GM18907 (cell line): Measurements from ENCODE around the gene TMEM107.

Experiments used
- ATAC-seq: cut with Tn5 transposase; IDR thresholded peaks from one replicate; pipeline ENCODE4 v1.9.1; 2021; ENCODE audit warnings: mild to moderate bottlenecking, moderate library complexity; ENCODE audit not compliant: unreplicated experiment

The TMEM107 gene

DNA sequence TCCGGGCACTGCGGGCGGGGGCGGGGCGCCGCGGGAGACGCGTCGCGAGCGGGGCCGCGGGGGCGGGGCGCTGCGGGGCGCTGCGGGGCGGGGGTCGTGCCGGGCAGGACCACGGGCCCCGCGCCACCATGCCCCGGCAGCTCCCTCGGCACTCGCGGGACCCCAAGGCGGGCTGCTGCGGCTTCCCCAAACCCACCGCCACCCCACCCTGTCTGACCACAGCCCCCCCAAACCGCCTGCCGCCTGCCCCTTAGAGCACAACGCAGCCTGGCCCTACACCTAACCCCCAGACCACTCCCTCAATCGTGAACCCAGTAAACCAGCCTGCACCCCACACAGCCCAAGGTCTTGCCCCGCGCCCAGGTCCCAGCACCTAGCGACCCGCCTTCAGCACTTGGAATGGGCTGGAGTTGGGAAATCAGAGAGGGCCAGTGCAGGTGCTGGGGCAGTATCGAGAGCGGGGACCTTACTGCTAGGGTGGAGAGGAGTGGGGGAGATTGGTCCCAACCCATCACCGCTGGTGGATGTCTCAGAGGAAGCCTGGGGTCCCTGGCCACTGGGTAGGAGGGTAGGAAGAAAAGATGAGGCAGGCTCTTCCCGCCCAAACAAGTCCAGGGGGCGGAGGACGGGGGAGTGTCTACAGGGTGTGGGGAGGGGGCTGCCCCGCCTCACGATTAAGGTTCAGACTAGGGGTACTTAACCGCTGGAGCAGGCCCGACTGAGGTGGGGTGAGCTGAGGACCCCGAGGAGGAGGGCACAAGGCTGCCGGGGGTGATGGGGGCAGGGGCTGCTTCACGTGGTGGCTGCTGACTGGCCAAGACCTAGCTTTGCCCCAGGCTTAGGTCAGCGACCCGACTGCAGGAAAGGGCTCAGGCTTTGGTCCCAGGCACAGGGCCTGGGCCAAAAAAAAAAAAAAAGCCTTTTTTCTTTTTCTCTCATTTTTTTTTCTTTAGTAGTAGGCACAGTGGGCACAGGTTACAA lies 12.9 kb downstream of the TMEM107 start:
- ATAC-seq: no peak

GRCh38 chr17:8162233-8162996 lies 13.8 kb downstream of the TMEM107 start, which contains the start of gene VAMP2:
VAMP2 (minus strand) TSS chr17:8162948; CDS start chr17:8162879, 69 bp downstream.
- peak; percentile 50 for ATAC-seq

DNA sequence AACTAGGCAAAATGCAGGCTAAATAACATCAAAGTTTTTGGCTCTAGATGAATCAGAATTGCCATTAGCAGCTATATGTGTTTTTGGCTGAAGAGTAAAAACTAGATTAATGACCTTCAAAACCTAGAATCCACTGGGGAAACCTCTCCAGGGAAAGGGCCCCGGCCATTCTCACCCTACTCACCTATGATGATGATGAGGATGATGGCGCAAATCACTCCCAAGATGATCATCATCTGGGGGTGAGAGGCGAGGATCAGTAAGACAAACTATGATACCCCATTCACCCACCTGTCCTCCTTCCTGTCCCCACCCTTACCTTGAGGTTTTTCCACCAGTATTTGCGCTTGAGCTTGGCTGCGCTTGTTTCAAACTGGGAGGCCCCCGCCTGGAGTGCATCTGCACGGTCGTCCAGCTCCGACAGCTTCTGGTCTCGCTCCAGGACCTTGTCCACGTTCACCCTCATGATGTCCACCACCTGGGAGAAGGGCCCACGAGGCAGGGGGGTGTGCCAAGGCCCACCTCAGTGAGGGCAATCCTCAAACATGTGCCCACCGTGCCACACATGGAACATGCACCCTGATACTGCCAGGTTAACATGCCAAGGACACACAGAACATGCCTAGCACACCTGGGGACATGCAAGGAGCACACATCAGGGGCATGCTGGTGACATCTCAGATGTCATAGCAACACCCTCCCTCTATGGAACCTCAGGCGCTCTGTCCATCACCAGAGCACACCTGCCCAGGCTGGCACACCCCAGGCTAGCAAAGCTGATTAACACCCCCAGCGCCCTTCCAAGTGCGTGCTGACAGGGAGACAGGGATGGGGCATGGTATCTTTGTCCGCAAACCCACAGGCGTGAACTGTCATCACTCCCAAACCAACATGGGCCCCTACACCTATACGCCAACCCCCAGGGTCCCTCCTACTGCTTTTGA lies 14.6 kb downstream of the TMEM107 start:
- no peak for ATAC-seq

GRCh38 chr17:8160741-8161221 lies 15.4 kb downstream of the TMEM107 start:
- no peak for ATAC-seq

- no peak for ATAC-seq
Observed at GRCh38 chr17:8160224-8160577, 16.0 kb downstream of the TMEM107 start.

DNA sequence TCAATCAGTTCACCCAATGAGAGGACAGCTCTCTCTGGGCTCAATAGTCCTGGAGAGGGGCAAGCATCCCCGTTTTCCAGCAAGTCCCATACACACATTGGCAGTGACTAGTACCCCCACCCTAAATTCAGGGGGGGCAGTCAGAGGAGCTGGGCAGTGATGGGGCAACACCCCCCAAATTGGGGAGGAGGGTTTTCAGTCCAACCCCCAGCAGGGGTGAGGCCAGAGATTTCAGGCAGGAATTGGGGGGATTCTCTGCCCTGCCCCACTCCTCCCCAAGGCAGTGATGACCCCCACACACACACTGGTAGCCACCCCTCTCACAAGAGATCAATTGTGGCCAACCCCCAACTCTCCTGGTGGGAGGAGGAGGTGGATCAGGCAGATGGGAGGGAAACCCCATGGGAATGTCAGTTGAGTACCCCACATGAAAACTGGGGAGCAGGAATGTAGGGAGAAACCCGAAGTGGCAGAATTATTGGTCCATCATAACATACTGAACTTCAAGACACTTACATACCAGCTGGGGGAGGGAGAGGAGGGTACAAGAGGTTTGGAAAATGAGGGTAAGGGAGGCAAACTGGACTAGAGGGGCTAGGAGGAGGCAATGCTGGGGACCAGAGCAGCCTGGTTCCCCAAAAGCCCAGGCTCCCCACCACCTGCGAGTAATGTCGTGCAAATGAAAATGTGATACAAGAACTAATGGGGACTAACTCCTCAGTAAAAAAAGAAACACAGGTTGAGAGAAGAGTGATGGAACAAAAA lies 16.5 kb downstream of the TMEM107 start:
- ATAC-seq: no peak

DNA sequence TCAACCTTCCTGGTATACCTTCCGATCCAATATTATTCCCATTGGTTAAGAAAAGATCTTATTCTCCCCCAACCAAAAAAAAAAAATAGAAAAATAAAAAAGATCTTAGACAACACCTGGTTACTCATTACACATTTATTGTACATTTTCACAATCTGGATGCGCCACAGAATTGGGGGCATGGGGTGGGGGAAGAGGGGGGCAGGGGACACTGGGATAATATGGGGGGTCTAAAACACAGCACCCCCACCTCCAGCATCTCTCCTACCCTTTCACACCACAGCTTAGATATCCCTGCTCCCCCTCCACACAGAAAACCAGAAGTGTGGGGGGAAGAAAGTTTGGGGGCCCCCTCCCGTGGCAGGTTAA lies 17.2 kb downstream of the TMEM107 start:
- ATAC-seq: no peak

DNA sequence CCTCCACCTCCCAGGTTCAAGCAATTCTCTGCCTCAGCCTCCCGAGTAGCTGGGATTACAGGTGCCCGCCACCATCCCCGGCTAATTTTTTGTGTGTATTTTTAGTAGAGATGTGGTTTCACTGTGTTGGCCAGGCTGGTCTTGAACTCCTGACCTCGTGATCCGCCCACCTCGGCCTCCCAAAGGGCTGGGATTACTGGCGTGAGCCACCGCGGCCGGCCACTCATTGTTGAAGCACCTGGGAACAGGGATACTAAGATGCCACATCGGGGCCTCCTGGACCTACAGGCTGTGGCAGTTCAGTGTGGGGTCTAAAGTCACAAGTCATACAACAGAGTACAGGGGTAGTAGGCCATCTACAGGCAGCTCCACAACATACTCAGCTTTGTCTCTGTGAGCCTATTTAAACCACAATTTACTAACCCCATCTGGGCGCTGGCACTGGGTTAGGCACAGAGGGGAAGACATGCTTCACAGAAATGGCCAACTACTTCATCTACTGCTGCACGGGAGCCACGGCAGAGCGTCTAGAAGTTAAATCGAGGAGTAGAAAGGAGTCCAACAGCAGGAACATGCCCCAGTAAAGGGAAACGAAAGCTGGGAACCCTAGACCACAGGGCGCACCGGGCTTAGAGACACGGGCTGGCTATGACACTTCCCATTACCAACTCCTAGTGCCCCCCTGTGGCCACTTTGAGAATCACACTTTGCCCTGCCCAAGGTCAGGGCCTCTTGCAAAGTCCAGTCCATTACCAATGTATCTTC lies 17.7 kb downstream of the TMEM107 start:
- ATAC-seq: no peak

GRCh38 chr17:8156246-8156992 lies 19.8 kb downstream of the TMEM107 start:
- peak; percentile 80 for ATAC-seq

DNA sequence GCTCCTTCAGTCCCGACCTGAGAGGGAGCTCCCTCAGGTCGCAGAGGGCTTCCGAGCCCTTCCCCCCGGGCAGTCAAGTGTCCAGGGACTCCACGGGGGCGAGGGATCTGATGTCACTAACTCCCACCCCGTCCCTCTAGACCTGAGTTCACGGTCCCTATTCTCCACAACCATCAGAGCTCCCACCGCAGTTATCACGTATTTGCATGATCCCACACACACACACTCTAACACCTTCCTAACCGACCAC lies 20.3 kb downstream of the TMEM107 start:
- ATAC-seq: no peak

- no peak for ATAC-seq
Observed at GRCh38 chr17:8155231-8155995, 20.8 kb downstream of the TMEM107 start.

GRCh38 chr17:8154608-8155155 lies 21.5 kb downstream of the TMEM107 start:
- no peak for ATAC-seq

DNA sequence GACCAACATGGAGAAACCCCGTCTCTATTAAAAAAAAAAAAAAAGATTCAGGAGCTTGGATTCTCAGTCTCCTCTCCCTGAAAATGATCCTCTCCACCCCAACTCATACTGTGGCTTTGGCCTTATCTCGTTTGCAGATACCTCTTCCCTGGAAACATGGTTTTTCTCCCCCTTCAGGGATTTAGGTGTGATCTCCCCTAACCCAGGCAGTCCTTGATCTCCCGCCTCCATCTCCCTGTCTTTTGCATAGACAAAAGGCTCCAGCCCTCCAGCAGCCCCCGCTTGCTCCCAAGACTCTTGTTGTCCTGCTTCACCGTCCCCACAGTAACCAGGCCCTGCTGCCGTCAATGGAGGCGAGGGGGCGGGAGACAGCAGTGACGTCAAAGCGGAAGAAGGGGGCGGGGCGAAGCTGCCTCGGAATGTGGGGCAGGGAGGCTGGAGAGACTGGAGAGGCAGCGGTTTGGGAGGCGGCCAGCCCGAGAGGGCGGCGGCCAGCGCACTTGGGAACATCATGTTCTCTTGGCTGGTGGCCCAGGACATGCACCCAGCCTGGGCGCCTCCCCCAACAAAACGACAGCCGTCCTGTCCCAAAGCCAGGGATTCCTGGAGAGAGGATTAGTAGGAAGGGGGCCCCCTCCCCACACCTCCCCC lies 22.1 kb downstream of the TMEM107 start:
- ATAC-seq: no peak

DNA sequence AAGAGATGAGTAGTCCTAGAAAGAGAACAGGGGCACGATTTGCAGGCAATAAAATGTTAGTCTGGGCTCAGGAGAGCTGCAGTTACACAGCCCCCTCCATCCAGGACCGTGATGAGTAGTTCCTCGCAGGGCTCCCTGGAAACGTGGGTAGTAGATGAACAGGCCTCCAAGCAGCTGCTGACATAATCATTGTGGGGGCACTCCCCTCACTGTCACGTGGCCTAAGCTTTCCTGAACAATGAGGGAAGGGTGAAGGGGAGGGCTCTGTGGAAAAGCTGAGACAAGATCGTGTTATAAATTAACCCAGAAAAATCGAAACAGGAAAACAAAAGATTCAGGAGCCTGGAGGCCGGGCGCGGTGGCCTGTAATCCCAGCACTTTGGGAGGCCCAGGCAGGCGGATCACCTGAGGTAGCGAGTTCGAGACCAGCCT lies 22.6 kb downstream of the TMEM107 start:
- ATAC-seq: no peak

GRCh38 chr17:8153031-8153451 lies 23.1 kb downstream of the TMEM107 start:
- no peak for ATAC-seq

DNA sequence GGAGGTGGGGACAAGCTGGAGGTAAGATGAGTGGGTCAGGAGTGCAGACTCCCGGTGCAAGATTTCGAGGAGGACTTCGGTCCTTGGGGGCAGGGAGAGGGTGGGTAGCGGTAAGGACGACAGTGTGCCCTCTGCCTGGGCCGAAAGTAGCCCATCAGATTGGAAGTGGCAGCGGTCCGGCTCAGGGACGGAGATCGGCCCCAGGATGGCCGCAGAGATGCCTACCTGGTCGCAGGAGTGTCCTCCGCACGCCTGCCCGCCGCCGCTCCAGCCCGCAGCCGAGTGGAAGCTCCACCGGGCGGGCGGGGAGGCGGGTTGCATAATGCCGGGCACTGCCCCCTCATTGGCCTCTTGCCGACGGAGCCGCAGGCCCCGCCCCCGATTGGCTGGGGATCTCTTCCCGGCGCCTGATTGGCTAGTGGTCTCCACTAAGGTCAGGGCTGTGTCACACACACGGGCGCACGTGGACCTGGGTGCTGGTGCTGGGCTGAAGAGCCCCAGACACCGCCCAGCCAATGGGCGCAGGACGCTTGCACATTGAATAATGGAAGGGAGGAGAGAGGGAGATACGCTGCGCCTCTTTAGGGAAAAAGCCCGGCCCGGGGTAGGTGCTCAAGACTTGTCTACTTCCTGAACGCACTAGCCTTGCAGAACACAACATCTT lies 23.9 kb downstream of the TMEM107 start, which contains the start of gene PER1:
Gene PER1, minus strand, starts transcription at position 293 of the 664 bp plus-strand sequence. CDS start 1,698 bp downstream, outside the sequence.
- ATAC-seq: no peak
